H1 (cell line): Measurements from ENCODE around the gene SERPINA10. TPM values are rescaled to one million over a fixed set of nuclear protein-coding genes. Genes with fewer than 3 reads are reported as not detected.

Source experiments
- GTF2F1 ChIP-seq: IDR thresholded peaks from 2 replicates; pipeline ENCODE4 v1.6.1; 2012; ENCODE audit warnings: low read depth, low read length, improper control_type of control experiment, borderline replicate concordance
- HDAC6 ChIP-seq: IDR thresholded peaks from one replicate; pipeline ENCODE4 v1.7.1; 2012; ENCODE audit warnings: low read depth, mild to moderate bottlenecking, inconsistent platforms, low read length, moderate library complexity
- KDM1A ChIP-seq: fragments of 200-600, 300-600 bp; sonication (generic); IDR thresholded peaks from 2 replicates; pipeline ENCODE4 v1.7.1; 2016; ENCODE audit warnings: mild to moderate bottlenecking, low read length, borderline replicate concordance
- SUZ12 ChIP-seq: fragments of 200-600 bp; sonication (generic); IDR thresholded peaks from 2 replicates; pipeline ENCODE4 v1.6.1; 2012; ENCODE audit warnings: mild to moderate bottlenecking, inconsistent platforms, low read length, moderate library complexity, mixed read lengths
- polyA plus RNA-seq, 7 experiments: library from polyadenylated mRNA; depleted of rRNA in 3 of 7; stranded (reverse) in 5 of 7; unstranded in 2 of 7; fragments of >200 nt in 5 of 7; fragments of 200-250 nt in 2 of 7; gene quantifications; 1 replicate in 5 of 7; 2 replicates in 1 of 7; 4 replicates in 1 of 7; pipeline versions ENCODE4 v1.2.1 to v1.2.3, GENCODE V29; 2011 to 2013; ENCODE audit warnings: missing spikeins in 2 of 7, mixed read lengths in 2 of 7
- total RNA-seq: library from RNA; stranded (reverse); fragmentation: NEBNext Ultra II Directional; extraction: Animal tissue kit (Norgen Biotek cat#: 25700); gene quantifications from 2 replicates; pipeline ENCODE4 v1.2.1, GENCODE V29; 2021

The SERPINA10 gene
- total and polyA plus RNA-seq, 2 of the 8 experiments (the other 6 are each of a cell fraction or from before 2014, with no cell fraction given) = not detected

DNA sequence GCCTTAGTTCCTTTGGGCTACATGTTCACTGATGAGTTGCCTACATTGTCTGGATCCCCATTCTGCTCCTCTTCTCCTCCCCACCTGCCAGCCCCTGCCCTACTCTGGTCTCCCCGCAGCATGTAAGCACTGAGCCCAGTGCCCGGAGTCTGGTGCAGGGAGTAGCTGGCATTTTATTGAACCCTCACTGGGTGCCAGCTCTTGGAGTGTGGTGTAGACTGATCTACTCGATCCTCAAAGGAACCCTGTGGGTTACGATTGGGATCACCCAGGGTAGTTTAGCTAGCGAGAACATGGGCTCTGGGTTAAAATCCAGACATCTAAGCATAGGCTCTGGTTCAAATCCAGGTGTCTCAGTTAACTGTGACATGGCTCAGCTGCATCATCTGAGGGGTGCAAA, 38.4 kb upstream of the SERPINA10 start (continued):
- no peak for TF ChIP-seq SUZ12
- no peak for TF ChIP-seq KDM1A
- no peak for TF ChIP-seq GTF2F1
- TF ChIP-seq HDAC6 = no peak
